22Rv1 (cell line): ENCODE measurements around the gene ARHGAP6.
"Not testable (repeated sequence)": the region's sequence is repeated elsewhere in the genome, so short reads cannot be mapped to it uniquely, and the experiment has no call there.

ENCODE experiments used
- ZFX ChIP-seq: fragments of 450-650 bp; IDR thresholded peaks from 2 replicates; pipeline ENCODE4 v1.6.1; 2017; ENCODE audit warnings: antibody characterized with exemption, borderline replicate concordance
- TF ChIP-seq, protein P1 (sequence below): fragments of 450-650 bp; IDR thresholded peaks from 2 replicates; pipeline ENCODE4 v1.5.1; 2017; ENCODE audit warnings: mild to moderate bottlenecking

DNA sequence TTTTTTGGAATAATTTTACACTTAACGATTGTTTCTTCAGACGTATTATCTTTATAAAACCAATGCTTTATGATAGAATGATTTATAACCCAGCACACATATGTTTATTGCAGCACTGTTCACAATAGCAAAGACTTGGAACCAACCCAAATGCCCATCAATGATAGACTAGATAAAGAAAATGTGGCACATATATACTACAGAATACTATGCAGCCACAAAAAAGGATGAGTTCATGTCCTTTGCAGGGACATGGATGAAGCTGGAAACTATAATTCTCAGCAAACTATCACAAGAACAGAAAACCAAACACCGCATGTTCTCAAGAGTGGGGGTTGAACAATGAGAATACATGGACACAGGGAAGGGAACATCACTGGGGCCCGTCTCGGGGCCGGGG, 542.6 kb downstream of the ARHGAP6 start:
- TF ChIP-seq, protein P1, sequence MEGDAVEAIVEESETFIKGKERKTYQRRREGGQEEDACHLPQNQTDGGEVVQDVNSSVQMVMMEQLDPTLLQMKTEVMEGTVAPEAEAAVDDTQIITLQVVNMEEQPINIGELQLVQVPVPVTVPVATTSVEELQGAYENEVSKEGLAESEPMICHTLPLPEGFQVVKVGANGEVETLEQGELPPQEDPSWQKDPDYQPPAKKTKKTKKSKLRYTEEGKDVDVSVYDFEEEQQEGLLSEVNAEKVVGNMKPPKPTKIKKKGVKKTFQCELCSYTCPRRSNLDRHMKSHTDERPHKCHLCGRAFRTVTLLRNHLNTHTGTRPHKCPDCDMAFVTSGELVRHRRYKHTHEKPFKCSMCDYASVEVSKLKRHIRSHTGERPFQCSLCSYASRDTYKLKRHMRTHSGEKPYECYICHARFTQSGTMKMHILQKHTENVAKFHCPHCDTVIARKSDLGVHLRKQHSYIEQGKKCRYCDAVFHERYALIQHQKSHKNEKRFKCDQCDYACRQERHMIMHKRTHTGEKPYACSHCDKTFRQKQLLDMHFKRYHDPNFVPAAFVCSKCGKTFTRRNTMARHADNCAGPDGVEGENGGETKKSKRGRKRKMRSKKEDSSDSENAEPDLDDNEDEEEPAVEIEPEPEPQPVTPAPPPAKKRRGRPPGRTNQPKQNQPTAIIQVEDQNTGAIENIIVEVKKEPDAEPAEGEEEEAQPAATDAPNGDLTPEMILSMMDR, result not testable (repeated sequence)
- TF ChIP-seq ZFX, result not testable (repeated sequence)
